ENCODE measurements around the gene SPEF1. TPM values are rescaled to one million over a fixed set of nuclear protein-coding genes. Genes with fewer than 3 reads are reported as not detected.

SPEF1 gene
- total and polyA plus RNA-seq, 2 of the 13 experiments (the other 11 are each of a cell fraction or from before 2014, with no cell fraction given), result 0.11 to 0.27 TPM

- TF ChIP-seq KLF13 (CRISPR knock-in tag; IDR thresholded peaks at IDR 0.05), result no peak
- TF ChIP-seq SPEN (CRISPR knock-in tag; IDR thresholded peaks at IDR 0.05; ENCODE audit: low read depth), result no peak
- no peak for TF ChIP-seq FOXP1 (IDR thresholded peaks at IDR 0.05)
- TF ChIP-seq FOXP1 (CRISPR knock-in tag; IDR thresholded peaks at IDR 0.05), result peak; percentile 42; the same call in 1 of the 2 replicates
- no peak for TF ChIP-seq PRDM10 (CRISPR knock-in tag; IDR thresholded peaks at IDR 0.05; ENCODE audit: low read depth)
- TF ChIP-seq ZXDC (CRISPR knock-in tag; IDR thresholded peaks at IDR 0.05), result no peak
- TF ChIP-seq ZBTB7A (CRISPR knock-in tag; IDR thresholded peaks at IDR 0.05), result no peak
- no peak for TF ChIP-seq MAFF (IDR thresholded peaks at IDR 0.05; ENCODE audit: low read depth, low read length)
- no peak for TF ChIP-seq MLLT10 (CRISPR knock-in tag; IDR thresholded peaks at IDR 0.05)
- no peak for TF ChIP-seq ZNF768 (CRISPR knock-in tag; IDR thresholded peaks at IDR 0.05)
- no peak for TF ChIP-seq ZNF549 (CRISPR knock-in tag; IDR thresholded peaks at IDR 0.05)
- no peak for TF ChIP-seq CBX1 (IDR thresholded peaks at IDR 0.05; ENCODE audit: low read depth)
- no peak for TF ChIP-seq ZBTB1 (CRISPR knock-in tag; IDR thresholded peaks at IDR 0.05; ENCODE audit: borderline replicate concordance)
- TF ChIP-seq ARID2 (CRISPR knock-in tag; IDR thresholded peaks at IDR 0.05; ENCODE audit: borderline replicate concordance), result no peak
- TF ChIP-seq NFYB (CRISPR knock-in tag; IDR thresholded peaks at IDR 0.05), result no peak
- TF ChIP-seq ARID3A (IDR thresholded peaks at IDR 0.05; ENCODE audit: low read depth, low read length), result 0 out of 2 replicates have a peak, but pooled peaks have one; percentile 11
- no peak for TF ChIP-seq ZNF329 (CRISPR knock-in tag; IDR thresholded peaks at IDR 0.05; ENCODE audit: low read depth)
- no peak for TF ChIP-seq ZNF101 (CRISPR knock-in tag; IDR thresholded peaks at IDR 0.05; ENCODE audit: borderline replicate concordance, low read depth)
- TF ChIP-seq U2AF1 (optimal IDR thresholded peaks at IDR 0.05; ENCODE audit: low read depth, low read length), result no peak
- no peak for TF ChIP-seq BATF2 (CRISPR knock-in tag; IDR thresholded peaks at IDR 0.05)
- TF ChIP-seq TARDBP (CRISPR knock-in tag; IDR thresholded peaks at IDR 0.05), result peak; percentile 55; the same call in 1 of the 2 replicates
- 0 out of 2 replicates have a peak, but pooled peaks have one; percentile 30 for TF ChIP-seq HDAC1 (CRISPR knock-in tag; IDR thresholded peaks at IDR 0.05)
These were observed 42.9 kb downstream of the SPEF1 start (continued) for GRCh38 chr20:3738111-3739053.
